Measurements from ENCODE around the gene ACP1.
"Not testable (repeated sequence)": the region's sequence is repeated elsewhere in the genome, so short reads cannot be mapped to it uniquely, and the experiment has no call there.

The ACP1 gene

GRCh38 chr2:314561-315336 is 50.0 kb downstream of the ACP1 start:
- DNase-seq = no peak

DNA sequence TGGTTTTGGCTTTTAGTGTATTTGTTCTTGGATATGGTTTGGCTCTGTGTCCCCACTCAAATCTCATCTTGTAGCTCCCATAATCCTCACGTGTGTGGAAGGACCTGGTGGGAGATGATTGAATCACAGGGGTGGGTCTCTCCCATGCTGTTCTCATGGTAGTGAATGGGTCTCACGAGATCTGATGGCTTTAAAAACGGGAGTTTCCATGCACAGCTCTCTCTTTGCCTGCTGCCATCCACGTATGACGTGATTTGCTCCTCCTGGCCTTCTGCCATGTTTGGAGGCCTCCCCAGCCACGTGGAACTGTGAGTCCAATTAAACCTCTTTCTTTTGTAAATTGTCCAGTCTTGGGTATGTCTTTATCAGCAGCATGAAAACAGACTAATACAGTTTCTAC is 51.2 kb downstream of the ACP1 start:
- DNase-seq = not testable (repeated sequence)

- DNase-seq = no peak
Observed at GRCh38 chr2:316381-316780, 51.6 kb downstream of the ACP1 start.

- no peak for DNase-seq
Observed at GRCh38 chr2:317501-318424, 53.0 kb downstream of the ACP1 start.

DNA sequence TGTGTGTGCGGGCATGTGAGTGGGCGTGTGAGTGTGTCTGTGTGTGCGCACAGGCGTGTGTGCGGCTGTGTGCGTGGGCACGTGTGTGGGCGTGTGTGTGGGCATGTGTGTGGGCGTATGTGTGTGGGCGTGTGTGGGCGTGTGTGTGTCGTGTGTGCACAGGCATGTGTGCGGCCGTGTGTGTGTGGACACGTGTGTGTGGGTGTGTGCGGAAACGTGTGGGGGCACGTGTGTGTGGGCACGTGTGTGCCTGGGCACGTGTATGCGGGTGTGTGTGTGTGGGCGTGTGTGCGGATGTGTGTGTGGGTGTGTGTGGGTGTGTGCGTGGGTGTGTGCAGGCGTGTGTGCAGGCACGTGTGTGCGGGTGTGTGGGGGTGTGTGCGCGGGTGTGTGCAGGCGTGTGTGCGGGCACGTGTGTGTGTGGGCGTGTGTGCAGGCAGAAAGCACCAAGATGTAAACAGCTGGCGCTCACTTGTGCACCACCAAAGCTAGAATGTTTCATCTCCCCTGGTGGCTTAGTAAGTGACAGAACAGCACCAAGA is 54.4 kb downstream of the ACP1 start:
- DNase-seq = no peak

DNA sequence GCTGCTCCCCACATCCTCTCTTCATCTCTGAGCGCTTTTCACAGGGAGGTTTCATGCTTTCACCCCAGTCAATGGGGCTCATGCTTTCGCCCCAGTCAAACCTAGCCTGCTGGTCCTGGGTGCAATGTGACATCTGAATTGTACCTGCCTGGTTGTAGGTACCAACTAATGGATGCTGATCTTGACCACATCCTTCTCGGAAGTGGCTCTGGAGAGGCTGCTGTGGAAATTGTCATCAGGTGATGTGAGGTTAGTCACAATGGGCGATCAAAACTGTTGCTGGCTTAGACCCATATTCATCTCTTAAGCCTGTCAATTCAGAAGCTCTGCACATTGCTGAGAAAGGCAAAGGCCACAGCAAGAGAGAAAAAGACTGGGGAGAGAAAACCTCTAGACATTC is 55.8 kb downstream of the ACP1 start:
- DNase-seq = no peak

- no peak for DNase-seq
Observed at GRCh38 chr2:322326-322725, 57.6 kb downstream of the ACP1 start.

DNA sequence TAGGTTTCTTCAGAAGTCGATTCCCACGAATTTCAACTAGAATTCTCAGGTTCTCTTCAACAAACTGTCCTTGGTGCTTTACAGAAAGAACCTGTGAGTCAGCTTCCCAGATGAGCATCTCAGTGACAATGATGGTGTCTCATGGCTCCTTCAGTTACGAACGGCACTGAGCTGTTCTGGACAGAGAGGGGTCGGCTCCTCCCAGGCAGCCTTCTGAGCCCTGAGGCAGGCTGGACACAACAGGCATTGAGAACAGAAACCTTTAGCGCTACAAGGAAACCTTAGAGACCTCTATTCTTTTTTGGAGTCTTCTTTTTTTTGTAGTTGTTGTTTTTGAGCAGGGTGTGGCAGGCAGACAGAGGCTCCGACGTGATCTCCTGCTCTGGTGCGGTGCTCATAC is 58.3 kb downstream of the ACP1 start:
- no peak for DNase-seq

All from activated CD4-positive, alpha-beta T cell treated with anti-CD3 and anti-CD28 coated beads, Interleukin-2, amount 50 U/mL, for 1 hour (primary cell).